SK-N-SH (cell line): ENCODE results near the gene TACC2. TPM values are rescaled to one million over a fixed set of nuclear protein-coding genes. Genes with fewer than 3 reads are reported as not detected.

Source experiments
- CTCF ChIA-PET: fragments of 300-600, 350-600 bp; formaldehyde crosslinking; extraction: SDS; loops from one replicate; lab custom pipeline; 2021; lab: Yijun Ruan, JAX
- POLR2A ChIA-PET: fragments of 350-600 bp; sonication (Branson Sonifier 250); formaldehyde crosslinking; extraction: SDS; loops from one replicate; lab custom pipeline; 2020; ENCODE audit warnings: antibody characterized with exemption, inconsistent platforms; lab: Yijun Ruan, JAX
- DNase-seq: peaks from one replicate; pipeline ENCODE4 v3.0.0; 2012
- H2AFZ ChIP-seq: fragments of 200-600 bp; sonication (generic); 2 replicates; pipeline ENCODE4 v1.8.1; 2016; ENCODE audit warnings: antibody characterized with exemption, mild to moderate bottlenecking, low read depth
- H3F3A ChIP-seq: fragments of 200-600 bp; sonication (generic); replicated peaks from 2 replicates; pipeline ENCODE3; 2016; ENCODE audit warnings: antibody characterized with exemption, mild to moderate bottlenecking; ENCODE audit not compliant: insufficient read depth
- H3K27ac ChIP-seq, 2 experiments: fragments of 200-500 bp in 1 of 2; fragments of 200-600 bp in 1 of 2; sonication (Bioruptor generic) in 1 of 2; sonication (generic), shearing (Covaris generic) in 1 of 2; 2 replicates each; pipeline versions ENCODE4 v1.5.1 to v1.6.1; 2014 to 2016; ENCODE audit warnings: low read depth in 2 of 2, inconsistent platforms in 1 of 2, low read length in 1 of 2, mild to moderate bottlenecking in 1 of 2, mixed read lengths in 1 of 2
- H3K27me3 ChIP-seq: fragments of 200-600 bp; sonication (generic), shearing (Covaris generic); 2 replicates; pipeline ENCODE4 v1.6.1; 2016; ENCODE audit warnings: mixed run types; ENCODE audit not compliant: insufficient read depth
- H3K36me3 ChIP-seq, 2 experiments: fragments of 200-500 bp in 1 of 2; fragments of 200-600 bp in 1 of 2; sonication (Bioruptor generic) in 1 of 2; sonication (generic) in 1 of 2; replicated peaks in 1 of 2; 2 replicates each; pipeline versions ENCODE3 to v1.5.1; 2014 to 2016; ENCODE audit warnings: low read length in 1 of 2, mild to moderate bottlenecking in 1 of 2; ENCODE audit not compliant: insufficient read depth in 2 of 2, control insufficient read depth in 1 of 2
- H3K4me1 ChIP-seq, 2 experiments: fragments of 200-500 bp in 1 of 2; fragments of 200-600 bp in 1 of 2; sonication (Bioruptor generic) in 1 of 2; sonication (generic), shearing (Covaris generic) in 1 of 2; 2 replicates each; pipeline versions ENCODE4 v1.5.1 to v1.6.1; 2014 to 2016; ENCODE audit warnings: low read depth in 1 of 2, low read length in 1 of 2, mixed run types in 1 of 2; ENCODE audit not compliant: insufficient read depth in 2 of 2, control insufficient read depth in 1 of 2
- H3K4me2 ChIP-seq: fragments of 200-600 bp; sonication (generic), shearing (Covaris generic); 2 replicates; pipeline ENCODE4 v1.6.1; 2017; ENCODE audit warnings: mixed run types
- H3K4me3 ChIP-seq, 2 experiments: fragments of 200-500 bp in 1 of 2; fragments of 200-600 bp in 1 of 2; sonication (Bioruptor generic) in 1 of 2; sonication (generic), shearing (Covaris generic) in 1 of 2; 2 replicates each; pipeline versions ENCODE4 v1.5.1 to v1.8.1; 2014 to 2016; ENCODE audit warnings: low read depth in 2 of 2, inconsistent platforms in 1 of 2, low read length in 1 of 2, mild to moderate bottlenecking in 1 of 2, mixed read lengths in 1 of 2, moderate library complexity in 1 of 2
- H3K79me2 ChIP-seq: fragments of 200-600 bp; sonication (generic); 2 replicates; pipeline ENCODE4 v1.8.1; 2017; ENCODE audit warnings: mild to moderate bottlenecking; ENCODE audit not compliant: insufficient read depth
- H3K9ac ChIP-seq: fragments of 200-600 bp; sonication (generic); 2 replicates; pipeline ENCODE4 v1.6.1; 2017; ENCODE audit warnings: mixed run types
- H3K9me2 ChIP-seq: fragments of 200-600 bp; sonication (generic); 2 replicates; pipeline ENCODE4 v1.6.1; 2017; ENCODE audit warnings: mixed run types
- H3K9me3 ChIP-seq: fragments of 200-600 bp; sonication (generic); 2 replicates; pipeline ENCODE4 v1.6.1; 2017; ENCODE audit warnings: mixed run types, mild to moderate bottlenecking, moderate library complexity
- H4K20me1 ChIP-seq: fragments of 200-600 bp; sonication (generic); 2 replicates; pipeline ENCODE4 v1.6.1; 2017; ENCODE audit warnings: mild to moderate bottlenecking, mixed run types; ENCODE audit not compliant: insufficient read depth
- CHD2 ChIP-seq: fragments of 150-350 bp; IDR thresholded peaks from 2 replicates; pipeline ENCODE4 v1.6.1; 2018; ENCODE audit warnings: low read length; ENCODE audit not compliant: partially characterized antibody
- ELF1 ChIP-seq: IDR thresholded peaks from 2 replicates; pipeline ENCODE4 v1.4.0; 2012
- EZH2phosphoT487 ChIP-seq: fragments of 200-600 bp; sonication (generic); IDR thresholded peaks from 2 replicates; pipeline ENCODE4 v1.6.1; 2017; ENCODE audit warnings: low read depth, mixed run types, mild to moderate bottlenecking, antibody characterized with exemption, moderate library complexity, borderline replicate concordance
- JUND ChIP-seq: IDR thresholded peaks from 2 replicates; pipeline ENCODE4 v1.4.0; 2012
- NFIC ChIP-seq: IDR thresholded peaks from 2 replicates; pipeline ENCODE4 v1.4.0; 2012; ENCODE audit warnings: borderline replicate concordance
- POLR2AphosphoS5 ChIP-seq: IDR thresholded peaks from 2 replicates; pipeline ENCODE4 v1.6.1; 2012; ENCODE audit warnings: low read depth, low read length
- REST ChIP-seq: IDR thresholded peaks from 2 replicates; pipeline ENCODE4 v1.6.1; 2012; ENCODE audit warnings: mild to moderate bottlenecking, low read depth, low read length, moderate library complexity
- RFX5 ChIP-seq: IDR thresholded peaks from 2 replicates; pipeline ENCODE4 v1.6.1; 2012; ENCODE audit warnings: mild to moderate bottlenecking, improper control_type of control experiment, low read length
- RXRA ChIP-seq: IDR thresholded peaks from 2 replicates; pipeline ENCODE4 v1.4.0; 2012; ENCODE audit warnings: low read depth, mild to moderate bottlenecking, borderline replicate concordance
- SIN3A ChIP-seq: IDR thresholded peaks from 2 replicates; pipeline ENCODE4 v1.6.1; 2012; ENCODE audit warnings: low read depth, mild to moderate bottlenecking, low read length, moderate library complexity, borderline replicate concordance
- SMC3 ChIP-seq: IDR thresholded peaks from 2 replicates; pipeline ENCODE4 v1.6.1; 2012; ENCODE audit warnings: low read depth, low read length, improper control_type of control experiment
- TCF12 ChIP-seq: IDR thresholded peaks from 2 replicates; pipeline ENCODE4 v1.4.0; 2012
- USF2 ChIP-seq: fragments of 150-350 bp; IDR thresholded peaks from 2 replicates; pipeline ENCODE4 v1.6.1; 2017; ENCODE audit warnings: antibody characterized with exemption, low read length, low read depth, borderline replicate concordance
- YY1 ChIP-seq: IDR thresholded peaks from 2 replicates; pipeline ENCODE4 v1.4.0; 2012; ENCODE audit warnings: low read depth, mild to moderate bottlenecking
- ZBTB33 ChIP-seq: IDR thresholded peaks from 2 replicates; pipeline ENCODE4 v1.4.0; 2012; ENCODE audit warnings: low read depth, borderline replicate concordance
- WGBS: methylation state at CpG from one replicate; pipeline ENCODE4 v1.1.6; 2017; ENCODE audit warnings: low lambda C conversion rate; 5-methylcytosine and 5-hydroxymethylcytosine counted together
- polyA plus RNA-seq, 3 experiments: library from polyadenylated mRNA; depleted of rRNA; stranded (reverse); fragments of >200 nt; gene quantifications; 2 replicates each; pipeline ENCODE4 v1.2.3, GENCODE V29; 2012

TACC2 gene
- polyA plus RNA-seq, 1 of the 3 experiments (the other 2 are of a cell fraction), result 8.8 TPM

- TF ChIP-seq USF2 (no peak), YY1 (no peak), RFX5 (no peak), ELF1 (no peak)
Observed at GRCh38 chr10:122078326-122078725, 89.4 kb downstream of the TACC2 start (continued).

- WGBS, result 73% methylated on average over 13 of the region's 13 CpGs
- Histone ChIP-seq H3K27ac (no peak overlapping the region), H3K9ac (no peak overlapping the region), H3K4me3 (no peak overlapping the region), H3K79me2 (no peaks in the 10 kb centered on the region), H3K36me3 (no peaks in the 10 kb centered on the region), H3K4me2 (no peak overlapping the region), H3K9me3 (no peaks in the 10 kb centered on the region), H2AFZ (no peak overlapping the region), H3K9me2 (no peaks in the 10 kb centered on the region), H3K4me1 (peaks cover 0 to 7% of the 10 kb centered on the region in 2 experiments; a peak in 1 of 4 replicates), H3K27me3 (no peaks in the 10 kb centered on the region), H3F3A (no peaks in the 10 kb centered on the region), H4K20me1 (no peaks in the 10 kb centered on the region)
- POLR2A ChIA-PET, result no interaction called here
- CTCF ChIA-PET, result interaction anchor here (0.7 to 1.3 kb wide), 2 partner anchors 33 to 314 kb away, joined by 3 to 4 read pairs; no protein-coding TSS in a partner anchor
- no peak for DNase-seq
- TF ChIP-seq USF2 (no peak), RXRA (no peak), SIN3A (no peak), TCF12 (no peak), NFIC (no peak), ZBTB33 (no peak), ELF1 (no peak), JUND (no peak), SMC3 (no peak), POLR2AphosphoS5 (no peak), CHD2 (no peak), EZH2phosphoT487 (no peak), YY1 (no peak), REST (no peak)
Observed at GRCh38 chr10:122078965-122079795, 90.2 kb downstream of the TACC2 start.
